Left lobe of liver (tissue), 2 donors: ENCODE measurements around the gene OR2W3. TPM values are rescaled to one million over a fixed set of nuclear protein-coding genes. Genes with fewer than 3 reads are reported as not detected.

ENCODE experiments used
- ATAC-seq: fragments of 200-7000 bp; cut with Tn5 transposase; one replicate; pipeline ENCODE4 v1.9.1; 2020; ENCODE audit warnings: mild to moderate bottlenecking, moderate library complexity
- DNase-seq: peaks from one replicate; pipeline ENCODE4 v3.0.0-alpha.2; 2020; ENCODE audit warnings: low spot score
- total RNA-seq: library from RNA; stranded (reverse); gene quantifications from one replicate; pipeline ENCODE4 v1.2.1, GENCODE V29; 2021
- donor health status: DM: no; HTN: no; CAD: no; lungs with moderate emphysema.
- donor health status: DM: no; HTN: yes; CAD: no.

The OR2W3 gene
- total RNA-seq = not detected

GRCh38 chr1:247895163-247895637, at the start of gene OR2W3:
TSS of gene OR2W3 (plus strand) at chr1:247895587. CDS start at chr1:247895587, 0 bp downstream.
- no peak for ATAC-seq

GRCh38 chr1:247845693-247846017, 49.7 kb upstream of the OR2W3 start:
- DNase-seq = no peak
- no peak for ATAC-seq

More at GRCh38 chr1:247895163-247895637, at the start of gene OR2W3:
- DNase-seq = no peak

- ATAC-seq (no peak), DNase-seq (no peak)
These were observed 47.0 kb upstream of the OR2W3 start for GRCh38 chr1:247848346-247848745.

- ATAC-seq = no peak
- DNase-seq = no peak
These were observed 45.8 kb upstream of the OR2W3 start for GRCh38 chr1:247849616-247850015.

- DNase-seq (no peak), ATAC-seq (no peak)
These were observed 40.4 kb upstream of the OR2W3 start for GRCh38 chr1:247854899-247855545.

- ATAC-seq = no peak
- no peak for DNase-seq
These were observed 39.5 kb upstream of the OR2W3 start for GRCh38 chr1:247855911-247856310.

- ATAC-seq (peak; percentile 19), DNase-seq (no peak)
These were observed 38.1 kb upstream of the OR2W3 start, which contains the start of gene TRIM58 for GRCh38 chr1:247857069-247857984. TSS of gene TRIM58 (plus strand) at chr1:247857187. CDS start at chr1:247857247, 60 bp downstream.

- no peak for DNase-seq
- no peak for ATAC-seq
These were observed 37.3 kb upstream of the OR2W3 start for GRCh38 chr1:247857985-247858619.

GRCh38 chr1:247862756-247863155, 32.6 kb upstream of the OR2W3 start:
- no peak for ATAC-seq
- DNase-seq = no peak

- ATAC-seq (no peak), DNase-seq (no peak)
These were observed 30.7 kb upstream of the OR2W3 start for GRCh38 chr1:247864644-247865043.

GRCh38 chr1:247865416-247865815, 30.0 kb upstream of the OR2W3 start:
- DNase-seq = no peak
- no peak for ATAC-seq

- DNase-seq (no peak), ATAC-seq (no peak)
These were observed 12.0 kb upstream of the OR2W3 start for GRCh38 chr1:247883346-247883745.

GRCh38 chr1:247884797-247885413, 10.5 kb upstream of the OR2W3 start:
- DNase-seq = no peak
- no peak for ATAC-seq

- ATAC-seq = no peak
These were observed 589 bp downstream of the OR2W3 start for GRCh38 chr1:247895976-247896375.

GRCh38 chr1:247904122-247904521, 8.7 kb downstream of the OR2W3 start:
- ATAC-seq (no peak), DNase-seq (no peak)

More at GRCh38 chr1:247895976-247896375, 589 bp downstream of the OR2W3 start:
- DNase-seq = no peak

- ATAC-seq (no peak), DNase-seq (no peak)
These were observed 9.8 kb downstream of the OR2W3 start for GRCh38 chr1:247905181-247905580.

GRCh38 chr1:247905910-247906503, 10.6 kb downstream of the OR2W3 start:
- DNase-seq = no peak
- no peak for ATAC-seq

- ATAC-seq (peak; percentile 64), DNase-seq (no peak)
These were observed 11.2 kb downstream of the OR2W3 start for GRCh38 chr1:247906504-247907047.

- DNase-seq (no peak), ATAC-seq (no peak)
These were observed 13.4 kb downstream of the OR2W3 start for GRCh38 chr1:247908766-247909165.

GRCh38 chr1:247913786-247914185, 18.4 kb downstream of the OR2W3 start:
- DNase-seq = no peak
- no peak for ATAC-seq
